GM12892 (cell line): Measurements from ENCODE around the gene ASPSCR1.

Experiments used
- POLR2AphosphoS5 ChIP-seq: IDR thresholded peaks from 2 replicates; pipeline ENCODE4 v1.6.1; 2011; ENCODE audit warnings: low read depth, low read length, control low read depth
- TAF1 ChIP-seq: IDR thresholded peaks from 2 replicates; pipeline ENCODE4 v1.6.1; 2011; ENCODE audit warnings: low read depth, mild to moderate bottlenecking, control low read depth, low read length, borderline replicate concordance

- TF ChIP-seq TAF1, result no peak
- no peak for TF ChIP-seq POLR2AphosphoS5
These were observed 45.7 kb upstream of the ASPSCR1 start for GRCh38 chr17:81931557-81932332.
